Frontal cortex (tissue), 4 donors: ENCODE measurements around the gene OTOA. TPM values are rescaled to one million over a fixed set of nuclear protein-coding genes. Genes with fewer than 3 reads are reported as not detected.
A peak's percentile ranks its signal among the peaks of the same experiment; 100 is the strongest.
"Not testable (repeated sequence)": the region's sequence is repeated elsewhere in the genome, so short reads cannot be mapped to it uniquely, and the experiment has no call there.

ENCODE experiments used
- DNase-seq, 2 donors: peaks; one replicate each; pipeline ENCODE4 v3.0.0; 2012; ENCODE audit warnings: low spot score in 2 of 2
- FAIRE-seq: peaks from 2 replicates; lab custom pipeline; 2012; peaks lifted over from hg19 to GRCh38; lab: Jason Lieb, UNC
- total RNA-seq: library from RNA; depleted of rRNA; stranded (reverse); fragments of >200 nt; gene quantifications from one replicate; pipeline ENCODE4 v1.2.3, GENCODE V29; 2014
- donor health status: control.
- donor health status: control.
- donor health status: control.

The OTOA gene
- total RNA-seq, 1 donor from 2014 or later: 0.41 TPM

DNA sequence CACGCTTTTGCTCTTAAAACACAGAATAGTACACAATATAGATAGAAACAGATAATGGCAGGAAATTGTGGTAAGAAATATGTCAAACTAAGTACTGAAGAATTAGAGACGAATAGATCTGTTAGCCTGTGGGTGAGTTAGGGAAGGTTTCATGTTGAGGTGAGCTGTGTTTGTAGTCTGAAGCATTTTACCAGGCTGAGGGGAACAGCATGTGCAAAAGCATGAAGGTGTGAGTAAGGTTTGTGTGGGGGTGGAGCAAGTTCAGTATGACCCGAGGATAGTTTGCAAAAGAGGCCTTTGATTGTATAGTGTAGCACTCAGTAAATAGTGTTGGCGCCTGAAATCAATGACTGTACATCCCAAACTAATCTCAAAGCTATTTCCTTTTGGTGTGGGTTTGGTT is 25.2 kb upstream of the OTOA start:
- FAIRE-seq (no peak), DNase-seq (no peak)

DNA sequence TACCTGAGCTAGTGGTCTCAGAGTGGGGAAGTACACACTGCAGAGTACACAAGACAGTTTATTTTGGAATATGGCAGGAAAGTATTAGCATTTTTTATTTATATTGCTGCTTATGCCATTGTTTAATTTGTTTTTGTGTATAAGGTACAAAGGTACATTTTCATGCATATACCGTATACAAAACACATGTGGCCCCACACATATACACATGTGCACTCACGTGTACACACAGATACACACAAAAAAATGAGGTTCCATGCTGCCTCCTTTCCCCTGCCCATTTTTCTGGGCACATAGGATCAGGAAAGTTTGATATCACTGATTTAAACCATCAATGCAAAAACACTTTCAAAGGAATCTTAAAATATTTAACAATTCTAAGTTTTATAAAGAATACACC is 24.3 kb upstream of the OTOA start:
- no peak for FAIRE-seq

DNA sequence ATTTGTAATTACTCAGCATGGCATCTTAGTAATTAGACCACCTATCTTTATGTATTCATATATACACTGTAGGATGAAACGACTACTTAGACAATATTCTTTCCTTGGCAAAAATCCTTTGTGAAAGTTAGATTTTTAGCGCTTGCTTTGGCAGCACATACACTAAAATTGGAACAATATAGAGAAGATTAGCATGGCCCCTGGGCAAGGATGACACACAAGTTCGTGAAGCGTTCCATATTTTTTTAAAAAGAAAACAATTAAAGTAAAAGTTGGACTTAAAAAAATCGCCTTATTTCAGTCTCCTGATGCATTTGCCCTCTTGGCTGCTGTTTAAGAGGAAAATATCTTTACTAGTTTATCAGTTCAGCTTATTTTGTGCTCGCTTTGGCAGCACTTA is 21.9 kb upstream of the OTOA start:
- DNase-seq: no peak
- FAIRE-seq: no peak

More for the DNA sequence above, 24.3 kb upstream of the OTOA start:
- DNase-seq: no peak

DNA sequence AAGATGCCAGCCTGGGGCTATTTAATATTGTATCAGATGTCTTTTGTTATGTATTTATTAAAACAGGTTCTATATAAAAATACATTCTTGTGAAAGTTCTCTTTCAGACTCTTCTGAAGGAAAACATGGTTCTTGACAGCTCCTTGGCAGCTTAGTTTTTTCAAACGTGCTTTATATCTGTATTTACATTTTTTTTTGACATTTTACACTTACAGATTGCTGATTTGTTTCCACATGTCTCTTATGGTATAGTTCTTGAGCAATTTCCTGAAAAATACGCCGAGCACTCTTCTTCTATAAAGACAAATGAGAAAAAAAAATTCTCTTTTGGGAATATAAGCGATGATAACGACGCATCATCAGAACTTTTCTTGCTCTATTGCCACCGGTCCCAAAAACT is 20.9 kb upstream of the OTOA start:
- DNase-seq (no peak), FAIRE-seq (no peak)

DNA sequence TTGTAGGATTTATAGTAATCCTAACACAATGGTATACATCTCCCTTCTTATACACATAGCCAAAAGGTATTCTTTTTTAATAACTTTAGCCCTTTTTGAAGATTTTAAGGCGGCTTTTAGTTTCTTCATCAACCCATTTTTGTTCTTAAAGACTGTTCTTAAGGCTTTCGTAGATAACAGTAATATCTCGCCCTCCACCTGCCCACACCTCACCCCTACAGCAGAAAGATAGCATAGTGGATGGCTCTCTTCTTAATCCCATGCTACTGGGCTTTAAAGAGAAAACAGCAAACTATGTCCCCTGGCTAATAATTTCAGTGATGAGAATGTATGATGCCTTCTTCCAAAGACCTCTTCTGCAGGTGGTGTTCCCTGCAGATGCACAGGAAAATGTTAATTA is 20.0 kb upstream of the OTOA start:
- FAIRE-seq: no peak

DNA sequence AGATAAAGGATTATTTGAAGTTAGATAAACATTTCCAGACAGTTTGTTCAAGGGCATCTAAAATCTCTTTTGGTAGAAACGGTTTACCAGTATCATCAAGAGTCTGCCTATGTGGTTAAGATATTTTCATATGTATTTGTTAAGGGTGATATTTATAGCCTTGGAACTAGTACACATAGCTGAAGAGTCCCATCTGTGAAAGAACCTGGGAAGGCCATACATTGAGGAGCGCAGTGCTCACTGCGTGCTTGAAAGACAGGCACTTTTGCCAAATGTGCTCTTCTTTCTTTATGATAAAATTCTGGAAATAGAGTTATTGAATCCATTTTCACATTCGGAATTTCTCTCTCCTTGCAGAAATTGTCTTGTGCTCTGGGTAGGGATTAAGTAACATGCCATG is 19.1 kb upstream of the OTOA start:
- FAIRE-seq: no peak

More for the DNA sequence above, 20.0 kb upstream of the OTOA start:
- DNase-seq: no peak

DNA sequence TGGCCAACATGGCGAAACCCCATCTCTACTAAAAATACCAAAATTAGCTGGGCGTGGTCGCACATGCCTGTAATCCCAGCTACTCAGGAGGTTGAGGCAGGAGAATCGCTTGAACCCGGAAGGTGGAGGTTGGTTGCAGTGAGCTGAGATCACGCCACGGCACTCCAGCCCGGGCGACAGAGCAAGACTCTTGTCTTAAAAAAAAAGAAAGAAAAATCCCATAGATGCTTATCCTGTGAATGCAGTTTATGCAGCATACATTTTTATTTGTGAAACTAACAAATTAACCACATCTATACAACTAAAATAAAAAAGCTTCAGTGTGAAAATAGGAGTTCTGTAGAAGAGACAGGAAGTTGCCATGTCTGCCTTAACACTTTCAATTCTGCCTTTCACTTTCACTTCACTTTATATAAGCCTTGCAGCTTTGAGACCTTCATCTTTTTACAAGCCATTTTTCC is 18.5 kb upstream of the OTOA start:
- FAIRE-seq (no peak), DNase-seq (no peak)

More for the DNA sequence above, 19.1 kb upstream of the OTOA start:
- DNase-seq: no peak

DNA sequence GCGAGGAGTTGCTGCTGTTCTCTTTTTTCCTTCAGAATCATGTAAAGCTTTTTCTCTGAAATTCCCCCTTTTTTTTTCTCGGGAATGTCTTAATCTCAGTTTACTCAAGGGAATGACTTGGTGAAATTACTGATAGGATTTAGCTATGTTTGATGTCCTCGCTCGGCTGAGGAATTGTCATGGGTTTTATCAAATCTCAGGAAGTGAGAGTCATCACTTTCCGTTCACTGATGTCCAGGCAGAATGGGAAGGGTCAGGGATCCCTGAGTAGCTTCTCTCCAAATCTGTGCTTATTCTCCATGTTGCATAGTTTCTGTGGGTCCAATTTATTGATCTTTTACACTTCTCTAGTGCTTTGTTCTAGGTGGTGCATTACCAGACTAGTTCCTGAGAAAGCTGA is 17.7 kb upstream of the OTOA start:
- no peak for FAIRE-seq

DNA sequence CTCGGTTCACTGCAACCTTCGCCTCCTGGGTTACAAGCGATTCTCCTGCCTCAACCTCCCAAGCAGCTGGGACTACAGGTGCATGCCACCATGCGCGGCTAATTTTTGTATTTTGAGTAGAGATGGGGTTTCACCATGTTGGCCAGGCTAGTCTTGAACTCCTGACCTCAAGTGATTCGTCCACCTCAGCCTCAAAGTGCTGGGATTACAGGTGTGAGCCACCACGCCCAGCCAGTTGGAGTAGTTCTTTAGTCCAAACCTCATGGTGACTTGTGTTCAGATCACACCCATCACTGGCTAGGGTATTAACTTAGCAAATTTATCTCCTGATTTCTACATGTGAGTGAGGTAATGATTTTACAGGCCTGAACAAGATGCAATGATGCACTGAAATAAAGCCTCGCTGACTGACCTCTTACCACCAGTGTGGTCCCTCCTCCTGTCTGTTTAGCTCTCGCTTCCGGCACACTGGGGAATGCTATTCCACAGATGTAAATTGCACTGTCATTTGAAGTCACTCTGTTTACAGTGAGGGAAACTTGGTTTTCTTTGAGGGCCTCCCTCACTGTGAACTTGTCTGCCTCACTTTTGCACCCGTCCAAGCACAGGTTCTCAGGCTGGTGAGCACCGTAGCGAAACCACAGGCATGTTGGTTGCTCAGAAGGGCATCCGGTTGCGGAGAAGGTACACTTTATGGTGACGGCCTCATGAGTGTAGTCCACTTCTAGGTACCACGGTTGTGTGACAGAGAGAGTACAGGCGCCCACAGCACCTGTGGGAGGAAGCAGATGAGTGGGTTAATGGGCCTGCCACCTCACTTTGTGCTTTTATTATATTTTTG is 16.8 kb upstream of the OTOA start:
- DNase-seq: no peak
- FAIRE-seq: no peak

More for the DNA sequence above, 17.7 kb upstream of the OTOA start:
- no peak for DNase-seq

DNA sequence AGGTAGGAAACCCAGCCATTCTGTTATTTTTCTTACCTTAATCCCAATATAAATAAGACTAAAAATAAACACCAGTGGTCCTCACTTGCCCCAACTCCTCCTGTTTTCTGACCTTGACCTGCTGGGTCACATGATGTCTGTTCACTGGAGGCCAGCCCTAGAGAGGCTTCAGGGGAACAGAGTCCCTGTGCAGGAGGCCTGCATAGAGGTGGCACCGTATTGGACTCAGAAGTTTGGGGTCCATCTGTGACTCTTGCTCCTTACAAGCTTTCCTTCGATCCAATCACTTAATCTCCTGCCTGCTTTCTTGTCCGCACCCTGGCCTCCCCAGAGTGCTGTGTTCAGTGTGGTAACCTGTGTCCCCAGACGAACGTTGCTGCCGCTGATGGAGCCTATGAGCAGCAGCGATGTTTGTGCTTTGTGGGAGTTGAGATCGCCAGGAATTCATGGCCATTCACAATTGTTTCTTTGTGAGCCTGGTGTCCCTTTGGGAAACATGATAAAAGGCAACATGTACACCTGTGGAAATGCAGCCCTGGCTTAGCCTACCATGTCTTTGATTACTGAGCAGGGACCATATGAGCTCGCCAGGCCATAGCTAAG is 16.1 kb upstream of the OTOA start:
- DNase-seq: no peak
- no peak for FAIRE-seq

DNA sequence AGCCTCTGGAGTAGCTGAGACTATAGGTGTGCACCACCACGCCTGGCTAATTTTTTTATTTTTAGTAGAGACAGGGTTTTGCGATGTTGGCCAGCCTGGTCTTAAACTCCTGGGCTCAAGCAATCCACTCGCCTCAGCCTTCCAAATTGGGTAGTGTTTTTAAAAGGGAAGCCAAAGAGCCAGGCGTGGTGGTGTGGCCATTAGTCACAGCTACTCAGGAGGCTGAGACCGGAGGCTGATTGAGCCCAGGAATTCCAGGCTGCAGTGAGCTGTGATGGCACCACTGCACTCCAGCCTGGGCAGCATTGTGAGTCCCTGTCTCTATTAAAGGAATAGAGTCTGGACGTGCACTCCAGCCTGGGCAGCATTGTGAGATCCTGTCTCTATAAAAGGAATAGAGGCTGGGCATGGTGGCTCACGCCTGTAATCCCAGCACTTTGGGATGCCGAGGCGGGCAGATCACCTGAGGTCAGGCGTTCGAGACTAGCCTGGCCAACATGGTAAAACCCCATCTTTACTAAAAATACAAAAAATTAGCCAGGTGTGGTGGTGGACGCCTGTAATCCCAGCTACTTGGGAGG is 13.9 kb upstream of the OTOA start:
- not testable (repeated sequence) for FAIRE-seq, DNase-seq

DNA sequence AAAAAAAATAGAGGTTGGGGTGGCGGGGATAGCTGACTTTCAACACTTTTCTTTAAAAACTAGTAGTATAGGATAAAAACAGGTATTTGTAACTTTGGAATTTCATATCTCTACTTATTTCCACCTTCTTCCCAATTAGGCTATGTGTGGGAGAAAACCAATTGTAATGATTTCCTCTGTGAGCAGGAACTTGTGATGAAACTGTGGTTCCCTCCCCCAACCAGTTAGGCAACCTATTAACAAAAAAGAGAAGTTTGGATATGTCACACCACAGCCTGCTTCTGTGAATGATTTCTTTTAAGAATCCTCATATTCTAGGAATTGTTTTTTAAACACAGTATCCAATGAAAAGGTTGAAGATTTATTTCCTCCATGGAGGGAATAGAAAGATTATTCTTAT is 13.2 kb upstream of the OTOA start:
- FAIRE-seq (no peak), DNase-seq (no peak)

DNA sequence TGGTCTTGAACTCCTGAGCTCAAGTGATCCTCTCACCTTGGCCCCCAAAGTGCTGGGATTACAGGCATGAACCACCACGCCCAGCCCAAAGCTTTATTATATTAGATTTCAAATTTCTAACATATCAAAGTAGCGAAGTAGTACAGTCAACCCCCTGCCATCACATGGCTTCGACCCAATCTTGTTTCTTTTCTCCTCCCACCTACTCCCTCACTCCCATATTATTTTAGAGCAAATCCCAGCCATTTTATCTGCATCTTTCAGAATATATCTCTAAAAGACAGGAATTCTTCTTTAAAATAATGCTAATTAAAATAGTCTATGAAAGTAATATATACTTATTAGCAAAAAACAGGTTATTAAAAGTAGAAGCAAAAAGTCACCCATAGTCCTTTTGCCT is 12.3 kb upstream of the OTOA start:
- no peak for DNase-seq
- FAIRE-seq: no peak

DNA sequence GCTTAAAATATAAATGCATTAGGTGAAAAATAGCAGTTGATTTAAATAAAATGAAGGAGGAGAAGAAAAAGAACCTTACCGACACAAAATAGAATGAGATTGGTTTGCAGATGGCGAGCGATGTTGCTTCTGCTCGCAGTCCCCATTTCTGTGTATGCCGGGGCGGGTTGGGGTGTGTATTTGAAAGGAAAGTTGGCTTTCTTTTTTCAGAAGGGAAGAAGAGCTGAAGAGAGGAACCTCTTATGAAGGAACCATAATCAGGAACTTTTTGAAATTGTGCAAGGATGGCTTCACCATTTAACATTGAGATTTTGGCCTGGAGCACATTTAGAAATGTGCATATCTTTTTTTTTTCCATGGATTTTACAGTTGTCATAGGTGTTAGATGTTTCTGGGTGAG is 11.3 kb upstream of the OTOA start, which contains the start of gene IGSF6:
Gene IGSF6 (minus strand): TSS at position 156 of the 400 bp plus-strand sequence. CDS start 10 bp downstream, at position 146.
- FAIRE-seq (no peak), DNase-seq (no peak)

DNA sequence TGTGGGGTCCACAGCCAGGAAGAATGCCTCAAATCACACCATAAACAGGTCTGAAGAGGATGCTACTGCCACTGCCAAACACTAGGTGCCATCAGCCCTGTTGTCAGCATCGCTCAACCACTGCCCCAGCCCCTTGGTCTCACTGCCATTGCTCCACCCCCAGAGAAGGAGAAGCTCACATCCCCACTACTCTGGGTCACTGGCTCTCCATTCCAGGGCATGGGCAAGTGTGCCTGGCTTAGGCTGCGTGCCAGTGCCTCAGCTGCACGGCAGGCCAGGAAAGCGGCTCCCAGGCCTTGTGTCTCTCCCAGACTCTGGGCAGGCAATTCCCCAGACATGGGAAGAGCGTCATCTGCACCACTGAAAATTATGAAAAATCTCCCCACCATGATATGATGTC is 10.2 kb upstream of the OTOA start:
- FAIRE-seq (no peak), DNase-seq (no peak)

DNA sequence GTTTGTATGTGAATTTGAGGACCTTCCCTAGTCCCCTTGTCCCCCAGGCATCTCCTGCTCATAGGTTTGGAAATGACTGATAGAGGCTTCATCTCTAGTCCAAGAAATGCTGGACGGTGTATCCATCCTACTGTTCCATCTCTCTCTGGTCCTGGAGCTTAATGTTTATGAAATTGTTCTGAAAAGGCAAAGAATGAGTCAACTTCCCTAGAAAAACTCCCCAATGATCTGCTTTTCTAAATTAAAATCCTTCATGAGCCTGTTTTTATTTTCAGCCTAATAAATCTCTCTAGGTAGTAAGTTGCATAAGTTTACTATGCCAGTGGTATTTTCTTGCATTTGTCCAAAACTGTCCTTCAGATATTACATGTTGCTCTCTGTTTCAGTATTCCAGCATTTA is 9.3 kb upstream of the OTOA start:
- FAIRE-seq (no peak), DNase-seq (no peak)

DNA sequence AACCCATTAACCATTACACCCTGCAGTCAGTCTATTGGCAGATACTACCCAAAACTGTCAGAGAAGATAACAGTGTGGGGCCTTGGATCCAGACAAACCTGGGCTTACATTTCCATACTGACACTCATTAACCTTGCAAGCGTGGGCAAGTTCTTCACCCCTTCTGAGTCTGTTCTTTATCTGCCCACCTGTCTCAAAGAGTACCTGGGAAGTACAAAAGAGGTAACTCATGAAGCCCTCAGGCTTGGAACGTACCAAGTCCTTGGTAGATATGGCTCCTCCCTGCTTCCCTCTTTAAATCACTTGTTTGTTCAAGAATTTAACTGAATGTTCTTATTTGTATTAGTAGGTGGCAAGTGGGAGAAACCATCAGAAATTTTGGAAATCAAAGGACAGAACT is 8.9 kb upstream of the OTOA start:
- no peak for FAIRE-seq

DNA sequence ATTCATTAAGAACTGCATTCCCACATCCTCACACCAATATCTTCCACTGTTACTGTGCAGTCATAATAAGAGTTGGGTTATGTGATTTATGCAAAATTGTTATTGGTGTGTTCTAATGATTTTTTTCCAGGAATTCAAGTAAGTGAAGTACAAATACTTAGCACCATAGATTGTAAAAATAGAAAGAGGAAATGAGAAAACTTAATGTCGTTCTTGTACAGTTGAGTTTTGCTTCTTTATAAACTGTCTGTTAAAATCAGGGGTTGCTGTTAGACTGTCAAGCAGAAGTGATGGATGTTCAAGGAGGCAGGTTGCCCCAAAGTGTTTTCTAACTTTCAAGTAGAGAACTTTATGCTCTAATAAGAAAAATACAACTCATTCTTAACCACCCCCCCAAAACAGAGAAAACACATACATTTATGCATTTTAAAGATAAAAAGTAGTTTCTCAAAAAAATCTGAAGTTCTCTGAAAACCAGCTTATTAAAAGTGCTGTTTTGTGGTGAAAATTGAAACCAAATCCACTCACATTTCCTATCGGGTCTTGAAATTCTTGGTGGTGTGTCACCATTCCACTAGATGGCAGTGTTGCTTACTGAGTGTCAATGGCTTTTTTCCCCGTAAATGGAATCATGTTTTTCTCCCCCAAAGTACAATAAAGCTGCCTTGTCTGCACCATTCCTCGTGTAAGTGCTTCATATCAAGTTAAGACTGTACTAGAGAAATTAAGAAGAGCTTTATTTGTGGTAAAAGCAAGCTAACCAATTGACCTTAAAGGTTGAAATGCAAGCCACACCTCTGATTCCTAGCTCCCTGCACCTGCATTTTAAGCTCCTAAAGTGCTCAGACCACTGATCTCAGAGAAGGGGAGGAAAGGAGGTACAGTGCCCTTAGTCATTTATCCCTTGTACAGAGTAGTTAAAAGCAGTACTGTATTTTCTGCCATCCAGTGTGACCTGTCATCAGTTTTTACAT is 6.7 kb upstream of the OTOA start:
- peak; percentile 54 to 67 for DNase-seq
- FAIRE-seq: peak; percentile 73

More for the DNA sequence above, 8.9 kb upstream of the OTOA start:
- DNase-seq: no peak

DNA sequence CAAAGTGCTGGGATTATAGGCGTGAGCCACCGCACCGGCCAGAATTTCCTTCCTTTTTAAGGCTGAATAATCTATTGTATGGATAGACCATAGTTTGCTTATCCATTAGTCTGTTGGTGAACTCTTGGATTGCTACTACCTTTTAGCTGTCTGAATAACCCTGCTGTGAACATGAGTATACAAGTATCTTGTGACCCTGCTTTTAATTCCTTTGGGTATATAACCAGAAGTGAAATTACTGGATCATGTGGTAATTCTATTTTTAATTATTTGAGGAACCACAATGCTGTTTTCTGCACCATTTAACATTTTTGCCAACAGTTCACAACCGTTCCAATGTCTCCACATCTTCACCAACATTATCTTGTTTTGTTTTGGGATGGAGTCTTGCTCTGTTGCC is 4.6 kb upstream of the OTOA start:
- DNase-seq: no peak
- FAIRE-seq: no peak
